H9 (cell line): ENCODE results near the gene NRXN3. TPM values are rescaled to one million over a fixed set of nuclear protein-coding genes. Genes with fewer than 3 reads are reported as not detected.

Experiments used
- DNase-seq: peaks from one replicate; pipeline ENCODE4 v3.0.0-alpha.2; 2017
- H2AFZ ChIP-seq: one replicate; pipeline ENCODE4 v1.6.1; 2013; ENCODE audit warnings: mild to moderate bottlenecking, low read length, control low read depth, moderate library complexity
- H2AK5ac ChIP-seq: 2 replicates; pipeline ENCODE4 v1.6.1; 2013; ENCODE audit warnings: low read length, control low read depth, mixed read lengths; ENCODE audit not compliant: insufficient read length
- H2BK120ac ChIP-seq: one replicate; pipeline ENCODE4 v1.6.1; 2013; ENCODE audit warnings: low read depth, mild to moderate bottlenecking, low read length, control low read depth, inconsistent platforms; ENCODE audit not compliant: poor library complexity, severe bottlenecking
- H2BK12ac ChIP-seq: 2 replicates; pipeline ENCODE4 v1.6.1; 2013; ENCODE audit warnings: low read length, control low read depth, mixed read lengths, low read depth; ENCODE audit not compliant: insufficient read length
- H2BK15ac ChIP-seq: 2 replicates; pipeline ENCODE4 v1.6.1; 2013; ENCODE audit warnings: low read depth, low read length, control low read depth
- H2BK20ac ChIP-seq: one replicate; pipeline ENCODE4 v1.6.1; 2013; ENCODE audit warnings: low read depth, mild to moderate bottlenecking, low read length, control low read depth, inconsistent platforms; ENCODE audit not compliant: poor library complexity, severe bottlenecking
- H2BK5ac ChIP-seq: 2 replicates; pipeline ENCODE4 v1.6.1; 2013; ENCODE audit warnings: low read length, control low read depth, mixed read lengths; ENCODE audit not compliant: insufficient read length
- H3K14ac ChIP-seq: 2 replicates; pipeline ENCODE4 v1.6.1; 2013; ENCODE audit warnings: low read length, control low read depth; ENCODE audit not compliant: insufficient read depth
- H3K18ac ChIP-seq: 2 replicates; pipeline ENCODE4 v1.6.1; 2013; ENCODE audit warnings: low read depth, mild to moderate bottlenecking, mixed read lengths, low read length, control low read depth; ENCODE audit not compliant: insufficient read length
- H3K23ac ChIP-seq: 2 replicates; pipeline ENCODE4 v1.6.1; 2013; ENCODE audit warnings: low read length, control low read depth, mixed read lengths, low read depth; ENCODE audit not compliant: insufficient read length
- H3K23me2 ChIP-seq: 2 replicates; pipeline ENCODE4 v1.6.1; 2013; ENCODE audit warnings: low read depth, mild to moderate bottlenecking, mixed read lengths, low read length, control low read depth; ENCODE audit not compliant: insufficient read length, poor library complexity, severe bottlenecking
- H3K27ac ChIP-seq: 2 replicates; pipeline ENCODE4 v1.5.1; 2013; ENCODE audit warnings: low read length, control low read depth, mixed read lengths, low read depth; ENCODE audit not compliant: insufficient read length
- H3K27me3 ChIP-seq: 2 replicates; pipeline ENCODE4 v1.6.1; 2013; ENCODE audit warnings: low read length, control low read depth, inconsistent platforms; ENCODE audit not compliant: insufficient read depth
- H3K4ac ChIP-seq: 2 replicates; pipeline ENCODE4 v1.6.1; 2013; ENCODE audit warnings: low read depth, mild to moderate bottlenecking, control low read depth, inconsistent platforms, low read length, moderate library complexity
- H3K4me1 ChIP-seq: 2 replicates; pipeline ENCODE4 v1.6.1; 2013; ENCODE audit warnings: low read length, control low read depth, inconsistent platforms; ENCODE audit not compliant: insufficient read depth
- H3K4me2 ChIP-seq: 2 replicates; pipeline ENCODE4 v1.6.1; 2013; ENCODE audit warnings: low read length, control low read depth, mixed read lengths; ENCODE audit not compliant: insufficient read length, insufficient read depth
- H3K56ac ChIP-seq: 2 replicates; pipeline ENCODE4 v1.6.1; 2013; ENCODE audit warnings: low read depth, mild to moderate bottlenecking, mixed read lengths, low read length, control low read depth; ENCODE audit not compliant: insufficient read length
- H3K79me1 ChIP-seq: 2 replicates; pipeline ENCODE4 v1.6.1; 2013; ENCODE audit warnings: low read depth, mild to moderate bottlenecking, moderate library complexity, low read length, control low read depth, inconsistent platforms; ENCODE audit not compliant: insufficient read depth, poor library complexity, severe bottlenecking
- H3K79me2 ChIP-seq: 2 replicates; pipeline ENCODE4 v1.6.1; 2013; ENCODE audit warnings: low read length, control low read depth, inconsistent platforms; ENCODE audit not compliant: insufficient read depth
- H3K9ac ChIP-seq: 2 replicates; pipeline ENCODE4 v1.6.1; 2013; ENCODE audit warnings: low read length, control low read depth, mixed read lengths; ENCODE audit not compliant: insufficient read length; ENCODE audit errors: extremely low read depth
- H3K9me3 ChIP-seq: one replicate; pipeline ENCODE4 v1.6.1; 2013; ENCODE audit warnings: low read depth, low read length, inconsistent platforms; ENCODE audit not compliant: control insufficient read depth
- H3T11ph ChIP-seq: one replicate; pipeline ENCODE4 v1.6.1; 2013; ENCODE audit warnings: mild to moderate bottlenecking, low read length, control low read depth, inconsistent platforms
- H4K20me1 ChIP-seq: one replicate; pipeline ENCODE4 v1.6.1; 2013; ENCODE audit not compliant: control insufficient read depth, insufficient read length, insufficient read depth
- H4K5ac ChIP-seq: 2 replicates; pipeline ENCODE4 v1.6.1; 2013; ENCODE audit warnings: low read depth, mild to moderate bottlenecking, mixed read lengths, low read length, control low read depth; ENCODE audit not compliant: insufficient read length
- H4K8ac ChIP-seq: replicated peaks from 2 replicates; pipeline ENCODE4 v1.6.1; 2013; ENCODE audit warnings: low read length, control low read depth, mixed read lengths, low read depth; ENCODE audit not compliant: insufficient read length
- H4K91ac ChIP-seq: 2 replicates; pipeline ENCODE4 v1.6.1; 2013; ENCODE audit warnings: low read depth, mild to moderate bottlenecking, moderate library complexity, mixed read lengths, low read length, control low read depth; ENCODE audit not compliant: insufficient read length
- H3K27ac Mint-ChIP-seq, 3 experiments: 2 replicates in 2 of 3; 3 replicates in 1 of 3; pipeline ENCODE4 v1.8.0; 2020 to 2021; ENCODE audit warnings: mixed read lengths in 3 of 3, mild to moderate bottlenecking in 1 of 3, moderate library complexity in 1 of 3
- H3K27me3 Mint-ChIP-seq: 2 replicates; pipeline ENCODE4 v1.8.0; 2021; ENCODE audit warnings: low read depth, mild to moderate bottlenecking, moderate library complexity, mixed read lengths
- H3K36me3 Mint-ChIP-seq, 3 experiments: 2 replicates in 2 of 3; 3 replicates in 1 of 3; pipeline ENCODE4 v1.8.0; 2020 to 2021; ENCODE audit warnings: low read depth in 3 of 3, mixed read lengths in 3 of 3; ENCODE audit not compliant: insufficient read depth in 1 of 3
- H3K4me1 Mint-ChIP-seq, 2 experiments: 2 replicates each; pipeline ENCODE4 v1.8.0; 2020; ENCODE audit warnings: mixed read lengths in 2 of 2
- H3K4me3 Mint-ChIP-seq, 2 experiments: 2 replicates in 1 of 2; 3 replicates in 1 of 2; pipeline ENCODE4 v1.8.0; 2020 to 2021; ENCODE audit warnings: mild to moderate bottlenecking in 2 of 2, mixed read lengths in 2 of 2, moderate library complexity in 1 of 2
- H3K9me3 Mint-ChIP-seq, 2 experiments: 2 replicates in 1 of 2; 3 replicates in 1 of 2; pipeline ENCODE4 v1.8.0; 2020; ENCODE audit warnings: mild to moderate bottlenecking in 2 of 2, mixed read lengths in 2 of 2, moderate library complexity in 1 of 2
- WGBS: extraction: QIAGEN DNeasy Blood & Tissue Kit; methylation state at CpG from one replicate; pipeline ENCODE4 v1.1.7; 2013; ENCODE audit warnings: missing lambda C conversion rate, low lambda C conversion rate, mixed read lengths; ENCODE audit not compliant: insufficient read length; ENCODE audit errors: extremely low coverage; 5-methylcytosine and 5-hydroxymethylcytosine counted together
- total RNA-seq: library from RNA; stranded (reverse); gene quantifications from 2 replicates; pipeline ENCODE4 v1.2.1, GENCODE V29; 2021
- TF ChIP-seq, protein P1 (sequence below): fragments of 200-600 bp; sonication (generic); conservative IDR thresholded peaks from 3 replicates; pipeline ENCODE4 v1.8.0; 2021; ENCODE audit warnings: antibody characterized with exemption, mild to moderate bottlenecking

NRXN3 gene
- total RNA-seq, 1 experiment from 2014 or later = 1.8 TPM

DNA sequence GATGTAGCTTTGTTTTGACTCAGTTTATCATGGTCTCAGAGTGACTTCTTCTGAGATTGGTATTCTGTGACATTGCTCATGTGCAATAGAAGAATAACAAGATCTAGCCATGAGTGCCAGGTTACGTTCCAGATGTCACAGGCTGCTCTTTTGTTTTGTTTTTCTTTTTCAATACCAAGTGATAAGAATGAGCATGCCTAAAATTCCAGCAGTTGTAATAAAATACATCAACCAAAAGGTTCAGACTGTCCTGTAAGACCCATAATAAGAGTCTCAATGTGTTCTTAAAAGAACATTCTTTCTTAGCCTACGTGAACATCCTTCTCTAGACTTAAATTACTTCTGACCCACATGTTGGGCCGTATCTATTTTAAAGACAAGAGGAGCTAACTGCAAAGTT is 1371.9 kb downstream of the NRXN3 start:
- H3K14ac ChIP-seq = no peak overlapping the region
- H3K4me1 Mint-ChIP-seq = peaks cover 8 to 12% of the 10 kb centered on the region in 2 experiments
- H3K27me3 ChIP-seq = no peaks in the 10 kb centered on the region
- TF ChIP-seq, protein P1, sequence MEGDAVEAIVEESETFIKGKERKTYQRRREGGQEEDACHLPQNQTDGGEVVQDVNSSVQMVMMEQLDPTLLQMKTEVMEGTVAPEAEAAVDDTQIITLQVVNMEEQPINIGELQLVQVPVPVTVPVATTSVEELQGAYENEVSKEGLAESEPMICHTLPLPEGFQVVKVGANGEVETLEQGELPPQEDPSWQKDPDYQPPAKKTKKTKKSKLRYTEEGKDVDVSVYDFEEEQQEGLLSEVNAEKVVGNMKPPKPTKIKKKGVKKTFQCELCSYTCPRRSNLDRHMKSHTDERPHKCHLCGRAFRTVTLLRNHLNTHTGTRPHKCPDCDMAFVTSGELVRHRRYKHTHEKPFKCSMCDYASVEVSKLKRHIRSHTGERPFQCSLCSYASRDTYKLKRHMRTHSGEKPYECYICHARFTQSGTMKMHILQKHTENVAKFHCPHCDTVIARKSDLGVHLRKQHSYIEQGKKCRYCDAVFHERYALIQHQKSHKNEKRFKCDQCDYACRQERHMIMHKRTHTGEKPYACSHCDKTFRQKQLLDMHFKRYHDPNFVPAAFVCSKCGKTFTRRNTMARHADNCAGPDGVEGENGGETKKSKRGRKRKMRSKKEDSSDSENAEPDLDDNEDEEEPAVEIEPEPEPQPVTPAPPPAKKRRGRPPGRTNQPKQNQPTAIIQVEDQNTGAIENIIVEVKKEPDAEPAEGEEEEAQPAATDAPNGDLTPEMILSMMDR = no peak
- no peak overlapping the region for H3K4me2 ChIP-seq
- H3K23ac ChIP-seq = no peak overlapping the region
- no peak overlapping the region for H4K91ac ChIP-seq
- no peaks in the 10 kb centered on the region for H3K36me3 Mint-ChIP-seq
- H3T11ph ChIP-seq = no peak overlapping the region
- H3K23me2 ChIP-seq = no peaks in the 10 kb centered on the region
- H2BK120ac ChIP-seq = no peak overlapping the region
- no peak overlapping the region for H3K56ac ChIP-seq
- no peak overlapping the region for H2BK15ac ChIP-seq
- no peak overlapping the region for H4K5ac ChIP-seq
- no peak overlapping the region for H2AK5ac ChIP-seq
- H3K27ac ChIP-seq = no peak overlapping the region
- H3K4me1 ChIP-seq = no peaks in the 10 kb centered on the region
- H2BK5ac ChIP-seq = no peak overlapping the region
- no peak overlapping the region for H2BK12ac ChIP-seq
- H2BK20ac ChIP-seq = no peak overlapping the region
- no peaks in the 10 kb centered on the region for H3K79me2 ChIP-seq
- no peak for DNase-seq
- H3K9me3 ChIP-seq = no peaks in the 10 kb centered on the region
- no peak overlapping the region for H2AFZ ChIP-seq
- no peaks in the 10 kb centered on the region for H4K20me1 ChIP-seq
- no CpG with 5 or more reads among the region's 3 CpGs for WGBS
- H3K79me1 ChIP-seq = no peaks in the 10 kb centered on the region
- no peak overlapping the region for H3K27ac Mint-ChIP-seq
- H4K8ac ChIP-seq = no peak overlapping the region
- H3K4ac ChIP-seq = no peak overlapping the region
- no peaks in the 10 kb centered on the region for H3K27me3 Mint-ChIP-seq
- H3K9me3 Mint-ChIP-seq = no peaks in the 10 kb centered on the region
- no peak overlapping the region for H3K9ac ChIP-seq
- no peak overlapping the region for H3K4me3 Mint-ChIP-seq
- no peak overlapping the region for H3K18ac ChIP-seq
